Activated CD8-positive, alpha-beta T cell treated with anti-CD3 and anti-CD28 coated beads for 36 hours (primary cell): ENCODE measurements around the gene TRIM13. TPM values are rescaled to one million over a fixed set of nuclear protein-coding genes. Genes with fewer than 3 reads are reported as not detected.
"Not testable (repeated sequence)": the region's sequence is repeated elsewhere in the genome, so short reads cannot be mapped to it uniquely, and the experiment has no call there.

Experiments
- ATAC-seq: fragments of 200-7000 bp; cut with Tn5 transposase; one replicate; pipeline ENCODE4 v1.10.0; 2021; ENCODE audit warnings: mild to moderate bottlenecking, moderate library complexity
- CTCF ChIA-PET: fragments of 350-600 bp; sonication (Branson Sonifier 250); formaldehyde crosslinking; loops from one replicate; lab custom pipeline; 2021; ENCODE audit warnings: antibody characterized with exemption; lab: Charles Lee
- POLR2A ChIA-PET: fragments of 350-600 bp; sonication (Branson Sonifier 250); formaldehyde crosslinking; loops from one replicate; lab custom pipeline; 2021; ENCODE audit warnings: antibody characterized with exemption; lab: Charles Lee
- DNase-seq: peaks from one replicate; pipeline ENCODE4 v3.0.0-alpha.2; 2020
- H3K27ac Mint-ChIP-seq: one replicate; pipeline ENCODE4 v1.8.0; 2021; ENCODE audit warnings: mild to moderate bottlenecking, mixed read lengths
- H3K27me3 Mint-ChIP-seq: one replicate; pipeline ENCODE4 v1.8.0; 2021; ENCODE audit warnings: mixed read lengths
- H3K36me3 Mint-ChIP-seq: one replicate; pipeline ENCODE4 v1.8.0; 2021; ENCODE audit warnings: low read depth, mixed read lengths
- H3K4me1 Mint-ChIP-seq: one replicate; pipeline ENCODE4 v1.8.0; 2021; ENCODE audit warnings: low read depth, mixed read lengths
- H3K4me3 Mint-ChIP-seq: one replicate; pipeline ENCODE4 v1.8.0; 2021; ENCODE audit warnings: mild to moderate bottlenecking, moderate library complexity, mixed read lengths
- H3K9me3 Mint-ChIP-seq: one replicate; pipeline ENCODE4 v1.8.0; 2021; ENCODE audit warnings: mixed read lengths
- intact Hi-C: fragments of 100-400 bp; cut with micrococcal nuclease; formaldehyde crosslinking; loops from one replicate; pipeline ENCODE4 v1.10.0; 2022
- total RNA-seq, 2 experiments: library from RNA; stranded (reverse); gene quantifications; one replicate each; pipeline ENCODE4 v1.2.3, GENCODE V29; 2021
- TF ChIP-seq, protein P1 (sequence below): fragments of 200-600 bp; IDR thresholded peaks from one replicate; pipeline ENCODE4 v1.8.0; 2022; ENCODE audit warnings: antibody characterized with exemption, mild to moderate bottlenecking

Gene TRIM13
- total RNA-seq, 2 experiments from 2014 or later = 12.5 to 13.4 TPM

DNA sequence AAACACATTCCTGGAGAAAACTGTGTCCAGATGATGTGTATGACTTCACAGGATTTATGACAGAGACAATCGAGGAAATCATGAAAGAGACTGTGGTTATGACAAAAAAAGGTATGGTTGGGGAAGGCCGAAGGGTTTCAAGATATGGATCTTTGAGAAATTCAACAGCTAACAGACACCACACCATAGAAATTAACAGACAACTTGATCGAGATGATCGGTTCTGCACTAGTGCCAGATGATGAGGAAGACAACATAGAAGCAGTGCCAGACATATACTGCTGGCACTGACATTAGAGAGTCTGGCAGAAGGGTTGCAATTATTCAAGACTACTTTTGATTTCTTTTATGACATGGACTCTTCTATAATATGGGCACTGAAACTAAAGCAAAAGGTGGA lies 55.6 kb downstream of the TRIM13 start:
- H3K27me3 Mint-ChIP-seq = no peaks in the 10 kb centered on the region
- H3K4me1 Mint-ChIP-seq = peaks cover 10% of the 10 kb centered on the region
- ChIA-PET POLR2A (no interaction called here), CTCF (no interaction called here)
- H3K27ac Mint-ChIP-seq = no peak overlapping the region
- H3K4me3 Mint-ChIP-seq = no peak overlapping the region
- TF ChIP-seq, protein P1, sequence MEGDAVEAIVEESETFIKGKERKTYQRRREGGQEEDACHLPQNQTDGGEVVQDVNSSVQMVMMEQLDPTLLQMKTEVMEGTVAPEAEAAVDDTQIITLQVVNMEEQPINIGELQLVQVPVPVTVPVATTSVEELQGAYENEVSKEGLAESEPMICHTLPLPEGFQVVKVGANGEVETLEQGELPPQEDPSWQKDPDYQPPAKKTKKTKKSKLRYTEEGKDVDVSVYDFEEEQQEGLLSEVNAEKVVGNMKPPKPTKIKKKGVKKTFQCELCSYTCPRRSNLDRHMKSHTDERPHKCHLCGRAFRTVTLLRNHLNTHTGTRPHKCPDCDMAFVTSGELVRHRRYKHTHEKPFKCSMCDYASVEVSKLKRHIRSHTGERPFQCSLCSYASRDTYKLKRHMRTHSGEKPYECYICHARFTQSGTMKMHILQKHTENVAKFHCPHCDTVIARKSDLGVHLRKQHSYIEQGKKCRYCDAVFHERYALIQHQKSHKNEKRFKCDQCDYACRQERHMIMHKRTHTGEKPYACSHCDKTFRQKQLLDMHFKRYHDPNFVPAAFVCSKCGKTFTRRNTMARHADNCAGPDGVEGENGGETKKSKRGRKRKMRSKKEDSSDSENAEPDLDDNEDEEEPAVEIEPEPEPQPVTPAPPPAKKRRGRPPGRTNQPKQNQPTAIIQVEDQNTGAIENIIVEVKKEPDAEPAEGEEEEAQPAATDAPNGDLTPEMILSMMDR = no peak
- intact Hi-C loops = no loop called here
- no peak for ATAC-seq
- no peak for DNase-seq
- peaks cover 30% of the 10 kb centered on the region for H3K36me3 Mint-ChIP-seq
- H3K9me3 Mint-ChIP-seq = no peaks in the 10 kb centered on the region

DNA sequence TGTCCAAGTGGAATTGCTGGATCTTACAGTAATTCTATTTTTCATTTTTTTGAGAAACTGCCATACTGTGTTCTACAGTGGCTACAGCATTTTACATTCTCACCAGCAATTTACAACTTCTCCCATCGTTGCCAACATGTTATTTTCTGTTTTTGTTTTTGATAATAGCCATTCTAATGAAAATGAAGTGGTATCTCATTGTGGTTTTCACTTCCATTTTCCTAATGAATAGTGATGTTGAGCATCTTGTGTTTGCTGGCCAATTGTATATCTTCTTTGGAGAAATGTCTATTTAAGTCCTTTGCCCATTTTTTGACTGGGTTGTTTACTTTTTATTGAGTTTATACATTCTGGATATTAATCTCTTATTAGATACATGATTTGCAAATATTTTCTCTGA lies 57.0 kb downstream of the TRIM13 start:
- POLR2A ChIA-PET = no interaction called here
- no peak for DNase-seq
- CTCF ChIA-PET = no interaction called here
- Mint-ChIP-seq H3K9me3 (no peaks in the 10 kb centered on the region), H3K4me3 (no peak overlapping the region), H3K27ac (no peak overlapping the region), H3K27me3 (no peaks in the 10 kb centered on the region), H3K4me1 (peaks cover 14% of the 10 kb centered on the region), H3K36me3 (peaks cover 37% of the 10 kb centered on the region)
- no peak for ATAC-seq
- TF ChIP-seq, protein P1 = no peak
- intact Hi-C loops = no loop called here

DNA sequence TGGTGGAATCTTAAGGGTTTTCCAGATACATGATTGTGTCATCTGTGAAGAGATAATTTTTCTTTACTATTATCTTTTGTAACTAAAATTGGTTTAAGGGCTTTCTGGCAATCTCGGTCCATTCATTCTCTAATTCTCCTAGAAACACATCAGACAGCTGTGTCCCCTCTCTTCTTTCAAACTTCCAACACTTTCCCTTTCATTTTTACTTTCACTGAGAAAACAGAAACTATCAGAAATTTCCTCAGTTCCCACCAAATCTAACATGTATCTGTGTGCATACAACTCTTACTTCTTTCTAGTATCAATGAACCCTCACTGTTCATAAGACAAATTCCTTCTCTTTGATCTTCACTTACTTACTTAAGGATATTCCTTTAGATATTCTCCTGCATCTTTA lies 58.6 kb downstream of the TRIM13 start:
- Mint-ChIP-seq H3K27me3 (no peaks in the 10 kb centered on the region), H3K4me3 (no peak overlapping the region), H3K4me1 (peaks cover 16% of the 10 kb centered on the region), H3K27ac (peak overlapping the region; percentile 2), H3K36me3 (peaks cover 43% of the 10 kb centered on the region), H3K9me3 (no peaks in the 10 kb centered on the region)
- TF ChIP-seq, protein P1 = no peak
- ChIA-PET POLR2A (interaction anchor here (0.9 kb wide), 1 partner anchor 56 kb away, joined by 3 read pairs; no protein-coding TSS in a partner anchor), CTCF (no interaction called here)
- ATAC-seq (no peak), DNase-seq (no peak)
- intact Hi-C loops = no loop called here

DNA sequence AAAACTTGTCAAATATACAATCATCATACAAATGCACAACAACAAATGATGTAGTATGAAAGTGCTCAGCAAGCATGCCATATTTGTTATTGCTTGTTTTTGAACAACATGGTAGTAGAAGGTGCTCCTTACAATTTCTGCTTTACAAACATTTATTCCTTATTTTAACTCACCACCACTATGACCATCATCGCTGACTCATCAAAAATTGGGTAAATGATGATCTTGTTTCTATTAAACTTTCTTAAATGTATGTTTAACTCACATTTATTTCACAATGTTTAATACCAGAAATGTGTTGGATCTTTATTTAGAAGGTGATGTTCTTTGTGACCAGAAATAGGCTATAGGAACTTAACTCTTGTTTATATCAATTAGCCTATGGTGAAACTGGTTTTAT lies 63.9 kb downstream of the TRIM13 start:
- Mint-ChIP-seq H3K36me3 (peaks cover 20% of the 10 kb centered on the region), H3K4me3 (no peak overlapping the region), H3K27ac (no peak overlapping the region), H3K4me1 (peaks cover 10% of the 10 kb centered on the region), H3K27me3 (no peaks in the 10 kb centered on the region), H3K9me3 (no peaks in the 10 kb centered on the region)
- no peak for ATAC-seq
- DNase-seq = no peak
- TF ChIP-seq, protein P1 = no peak
- POLR2A ChIA-PET = no interaction called here
- CTCF ChIA-PET = no interaction called here
- intact Hi-C loops = no loop called here

DNA sequence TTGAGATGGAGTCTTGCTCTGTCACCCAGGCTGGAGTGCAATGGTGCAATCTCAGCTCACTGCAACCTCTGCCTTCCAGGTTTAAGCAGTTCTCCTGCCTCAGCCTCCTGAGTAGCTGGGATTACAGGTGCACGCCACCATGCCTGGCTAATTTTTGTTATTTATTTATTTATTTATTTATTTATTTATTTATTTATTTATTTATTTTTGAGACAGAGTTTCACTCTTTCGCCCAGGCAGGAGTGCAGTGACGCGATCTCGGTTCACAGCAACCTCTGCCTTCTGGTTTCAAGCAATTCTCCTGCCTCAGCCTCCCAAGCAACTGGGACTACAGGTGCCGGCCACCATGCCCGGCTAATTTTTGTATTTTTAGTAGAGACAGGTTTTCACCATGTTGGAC lies 65.5 kb downstream of the TRIM13 start:
- ATAC-seq = not testable (repeated sequence)
- POLR2A ChIA-PET = interaction anchor here (0.5 to 1.0 kb wide), 3 partner anchors 18 to 123 kb away, joined by 3 to 4 read pairs (median 3); no protein-coding TSS in a partner anchor
- CTCF ChIA-PET = interaction anchor here (1.5 kb wide), 1 partner anchor 850 kb away, joined by 3 read pairs; no protein-coding TSS in a partner anchor

More for the DNA sequence above, 65.5 kb downstream of the TRIM13 start:
- peaks cover 32% of the 10 kb centered on the region for H3K36me3 Mint-ChIP-seq
- H3K9me3 Mint-ChIP-seq, H3K27me3 Mint-ChIP-seq, H3K4me1 Mint-ChIP-seq, intact Hi-C loops, DNase-seq, H3K27ac Mint-ChIP-seq, H3K4me3 Mint-ChIP-seq: not testable (repeated sequence)
